Esophagus muscularis mucosa (tissue), 4 donors: ENCODE measurements around the gene SHTN1. TPM values are rescaled to one million over a fixed set of nuclear protein-coding genes. Genes with fewer than 3 reads are reported as not detected.

ENCODE experiments used
- DNase-seq: peaks from one replicate; pipeline ENCODE4 v3.0.0-alpha.2; 2017; ENCODE audit errors: extremely low spot score
- H3K27ac ChIP-seq, 4 donors: fragments of 200-600 bp; sonication (generic); replicated peaks in 1 of 4; 1 replicate in 3 of 4; 2 replicates in 1 of 4; pipeline ENCODE4 v1.5.1; 2016 to 2019; ENCODE audit warnings: mild to moderate bottlenecking in 1 of 4
- H3K27me3 ChIP-seq, 4 donors: fragments of 200-600 bp; sonication (generic); one replicate each; pipeline versions ENCODE4 v1.5.1 to v1.6.0; 2016 to 2019
- H3K36me3 ChIP-seq, 4 donors: fragments of 200-600 bp; sonication (generic); one replicate each; pipeline ENCODE4 v1.5.1; 2016 to 2019
- H3K4me1 ChIP-seq, 4 donors: fragments of 200-600 bp; sonication (generic); one replicate each; pipeline ENCODE4 v1.5.1; 2016 to 2019
- H3K4me3 ChIP-seq, 4 donors: fragments of 200-600 bp; sonication (generic); 1 replicate in 2 of 4; 2 replicates in 2 of 4; pipeline ENCODE4 v1.5.1; 2016 to 2019; ENCODE audit warnings: mild to moderate bottlenecking in 4 of 4, moderate library complexity in 1 of 4
- H3K9me3 ChIP-seq, 4 donors: fragments of 200-600 bp; sonication (generic); 1 replicate in 3 of 4; 2 replicates in 1 of 4; pipeline ENCODE4 v1.5.1; 2016 to 2019
- CTCF ChIP-seq, 3 experiments: fragments of 200-600 bp in 2 of 3; fragments of 450-650 bp in 1 of 3; sonication (generic) in 2 of 3; IDR thresholded peaks; one replicate each; pipeline ENCODE4 v1.5.1; 2017 to 2019; ENCODE audit warnings: antibody characterized with exemption in 3 of 3, mild to moderate bottlenecking in 2 of 3, moderate library complexity in 1 of 3
- EP300 ChIP-seq: sonication (generic); formaldehyde crosslinking; IDR thresholded peaks from one replicate; pipeline ENCODE4 v1.6.1; 2017; ENCODE audit warnings: antibody characterized with exemption
- POLR2A ChIP-seq: fragments of 450-650 bp; IDR thresholded peaks from one replicate; pipeline ENCODE4 v1.6.1; 2017; ENCODE audit warnings: antibody characterized with exemption, moderate library complexity, mild to moderate bottlenecking, low read depth
- POLR2AphosphoS5 ChIP-seq, 2 donors: sonication (generic); formaldehyde crosslinking; IDR thresholded peaks; one replicate each; pipeline ENCODE4 v1.6.1; 2017; ENCODE audit warnings: antibody characterized with exemption in 2 of 2
- WGBS: methylation state at CpG from one replicate; pipeline ENCODE4 v1.1.5; 2018; 5-methylcytosine and 5-hydroxymethylcytosine counted together
- intact Hi-C: fragments of 100-400 bp; cut with DNase I; formaldehyde crosslinking; loops from one replicate; pipeline ENCODE4 v1.15.1; 2023
- total RNA-seq, 4 donors: library from RNA; depleted of rRNA; stranded (reverse); fragments of >200 nt; gene quantifications; one replicate each; pipeline versions ENCODE4 v1.1.0 to v1.2.1, GENCODE V29; 2016

The SHTN1 gene
- total RNA-seq, 4 donors from 2014 or later, result 3.5 to 8.6 (median 6.1) TPM

- Histone ChIP-seq H3K4me1 (no peaks in the 10 kb centered on the region), H3K4me3 (no peak overlapping the region), H3K36me3 (no peaks in the 10 kb centered on the region), H3K9me3 (no peaks in the 10 kb centered on the region), H3K27me3 (peaks cover 0 to 9% (median 0%) of the 10 kb centered on the region in 4 donors), H3K27ac (no peak overlapping the region)
- intact Hi-C loops, result no loop called here
- no peak for DNase-seq
- 82% methylated on average over 2 of the region's 2 CpGs for WGBS
- TF ChIP-seq CTCF (IDR thresholded peaks at IDR 0.05) (no peak), EP300 (no peak), POLR2AphosphoS5 (IDR thresholded peaks at IDR 0.05) (no peak), POLR2A (no peak)
Observed at GRCh38 chr10:116866066-116866465, 138.9 kb downstream of the SHTN1 start.

GRCh38 chr10:116864436-116864835 lies 140.6 kb downstream of the SHTN1 start:
- 89% methylated on average over 4 of the region's 4 CpGs for whole genome bisulfite sequencing
- DNase-seq, result no peak
- intact Hi-C loops, result no loop called here
- TF ChIP-seq POLR2AphosphoS5 (IDR thresholded peaks at IDR 0.05), result no peak
- TF ChIP-seq POLR2A, result no peak
- TF ChIP-seq CTCF (IDR thresholded peaks at IDR 0.05), result no peak
- TF ChIP-seq EP300, result no peak
- H3K4me3 ChIP-seq, result no peak overlapping the region
- H3K27me3 ChIP-seq, result peaks cover 0 to 9% (median 0%) of the 10 kb centered on the region in 4 donors
- H3K36me3 ChIP-seq, result no peaks in the 10 kb centered on the region
- no peaks in the 10 kb centered on the region for H3K9me3 ChIP-seq
- no peak overlapping the region for H3K27ac ChIP-seq
- H3K4me1 ChIP-seq, result no peaks in the 10 kb centered on the region

DNA sequence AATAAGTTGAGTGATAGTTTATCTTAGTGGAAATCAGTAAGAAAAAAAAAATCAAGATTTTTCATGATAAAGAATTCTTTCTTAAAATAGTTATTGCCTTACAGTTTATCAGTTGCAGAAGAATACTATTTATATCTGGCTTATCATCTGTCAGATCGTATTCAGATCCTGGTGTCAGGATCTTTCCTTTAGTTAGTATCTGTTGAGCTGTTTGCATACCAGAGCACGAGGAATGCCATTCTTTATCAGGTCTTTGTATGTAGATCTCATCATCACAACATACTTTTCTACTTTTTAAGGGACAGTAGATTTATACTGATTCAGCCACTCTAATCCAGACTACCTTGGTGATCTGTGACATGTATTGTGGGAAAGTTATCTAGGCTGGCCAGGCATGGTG lies 143.2 kb downstream of the SHTN1 start:
- H3K4me1 ChIP-seq, result no peaks in the 10 kb centered on the region

GRCh38 chr10:116857156-116857555 lies 147.8 kb downstream of the SHTN1 start:
- Histone ChIP-seq H3K36me3 (no peaks in the 10 kb centered on the region), H3K4me1 (no peaks in the 10 kb centered on the region), H3K27ac (no peak overlapping the region), H3K4me3 (no peak overlapping the region), H3K9me3 (no peaks in the 10 kb centered on the region), H3K27me3 (no peaks in the 10 kb centered on the region)
- DNase-seq, result no peak
- TF ChIP-seq POLR2A (no peak), CTCF (IDR thresholded peaks at IDR 0.05) (no peak), POLR2AphosphoS5 (IDR thresholded peaks at IDR 0.05) (no peak), EP300 (no peak)
- 94% methylated on average over 3 of the region's 3 CpGs for WGBS
- intact Hi-C loops, result no loop called here

More for the DNA sequence above, 143.2 kb downstream of the SHTN1 start:
- WGBS, result 84% methylated on average over 2 of the region's 2 CpGs
- no peaks in the 10 kb centered on the region for H3K27me3 ChIP-seq
- intact Hi-C loops, result no loop called here
- H3K9me3 ChIP-seq, result no peaks in the 10 kb centered on the region
- H3K27ac ChIP-seq, result no peak overlapping the region
- DNase-seq, result peak; percentile 45
- no peak overlapping the region for H3K4me3 ChIP-seq
- H3K36me3 ChIP-seq, result no peaks in the 10 kb centered on the region
- no peak for TF ChIP-seq CTCF (IDR thresholded peaks at IDR 0.05)
- TF ChIP-seq POLR2AphosphoS5 (IDR thresholded peaks at IDR 0.05), result no peak
- TF ChIP-seq EP300, result no peak
- no peak for TF ChIP-seq POLR2A

DNA sequence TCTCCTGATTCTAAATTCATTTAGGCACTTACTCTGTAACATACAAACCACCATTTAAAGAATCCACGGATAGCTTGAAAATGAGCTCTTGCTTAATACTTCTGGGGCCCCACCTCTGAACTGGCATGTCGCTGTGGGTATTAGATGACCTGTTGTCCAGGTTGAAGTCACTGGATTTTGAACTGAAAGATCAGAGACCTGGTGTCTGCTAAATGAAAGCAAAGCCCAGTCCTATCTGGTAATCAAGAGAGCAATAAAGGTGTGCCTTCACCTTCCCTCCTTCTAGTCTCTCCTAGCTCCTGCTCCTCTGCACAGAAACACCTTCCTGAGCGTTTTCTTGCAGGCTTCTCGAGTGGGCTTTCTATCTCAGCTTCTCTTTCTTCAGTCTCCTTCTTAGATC lies 151.3 kb downstream of the SHTN1 start:
- H3K4me3 ChIP-seq, result no peak overlapping the region
- 81% methylated on average over 4 of the region's 4 CpGs for WGBS
- intact Hi-C loops, result no loop called here
- TF ChIP-seq CTCF (IDR thresholded peaks at IDR 0.05), result no peak
- no peak for TF ChIP-seq EP300
- TF ChIP-seq POLR2A, result no peak
- no peak for TF ChIP-seq POLR2AphosphoS5 (IDR thresholded peaks at IDR 0.05)
- DNase-seq, result no peak
- peaks cover 6 to 14% (median 12%) of the 10 kb centered on the region in 4 donors for H3K4me1 ChIP-seq
- H3K27me3 ChIP-seq, result no peaks in the 10 kb centered on the region
- H3K36me3 ChIP-seq, result no peaks in the 10 kb centered on the region
- no peaks in the 10 kb centered on the region for H3K9me3 ChIP-seq
- no peak overlapping the region for H3K27ac ChIP-seq
